GM12878 (cell line): ENCODE data around the gene CIAO2A. TPM values are rescaled to one million over a fixed set of nuclear protein-coding genes. Genes with fewer than 3 reads are reported as not detected.

Source experiments
- ATAC-seq: fragments of 200-7000 bp; cut with Tn5 transposase; 3 replicates; pipeline ENCODE4 v1.9.1; 2020; ENCODE audit warnings: mild to moderate bottlenecking, moderate library complexity
- BruUV-seq: library from RNA; stranded (reverse); fragments of 400-500 nt; replicated peaks from 2 replicates; lab custom pipeline; 2021; lab: Mats Ljungman, UMichigan
- CTCF ChIA-PET: fragments of 300-600 bp; sonication (Branson Sonifier 250); formaldehyde crosslinking; extraction: SDS; loops from one replicate; lab custom pipeline; 2021; ENCODE audit warnings: inconsistent platforms; lab: Yijun Ruan, JAX
- POLR2A ChIA-PET: fragments of 350-600 bp; formaldehyde crosslinking; extraction: SDS; loops from one replicate; lab custom pipeline; 2021; ENCODE audit warnings: inconsistent platforms; lab: Charles Lee
- RAD21 ChIA-PET: fragments of 300-600 bp; sonication (Branson Sonifier 250); formaldehyde crosslinking; loops from one replicate; lab custom pipeline; 2023; ENCODE audit warnings: antibody characterized with exemption; ENCODE audit not compliant: unreplicated experiment; lab: Charles Lee
- SMC1A ChIA-PET: fragments of 300-600 bp; sonication (Branson Sonifier 250); formaldehyde crosslinking; loops from one replicate; lab custom pipeline; 2023; ENCODE audit not compliant: unreplicated experiment, uncharacterized antibody; lab: Charles Lee
- DNase-seq: peaks from one replicate; pipeline ENCODE4 v3.0.0-alpha.2; 2011; ENCODE audit warnings: low read depth, low spot score
- FAIRE-seq: peaks from 3 replicates; lab custom pipeline; 2011; peaks lifted over from hg19 to GRCh38; lab: Jason Lieb, UNC
- H2AFZ ChIP-seq: 2 replicates; pipeline ENCODE4 v1.6.0; 2011; ENCODE audit warnings: low read depth, low read length, control low read depth; ENCODE audit not compliant: control insufficient read depth
- H3K27ac ChIP-seq: 2 replicates; pipeline ENCODE4 v1.5.1; 2011; ENCODE audit warnings: control low read depth; ENCODE audit not compliant: control insufficient read depth, insufficient read depth
- H3K27me3 ChIP-seq, 2 experiments: replicated peaks in 1 of 2; 2 replicates each; pipeline versions ENCODE4 v1.6.0 to v1.6.1; 2011; ENCODE audit warnings: low read length in 1 of 2; ENCODE audit not compliant: control insufficient read depth in 2 of 2, insufficient read depth in 2 of 2
- H3K36me3 ChIP-seq, 2 experiments: 2 replicates each; pipeline ENCODE4 v1.5.1; 2011; ENCODE audit warnings: low read length in 1 of 2; ENCODE audit not compliant: control insufficient read depth in 2 of 2, insufficient read depth in 2 of 2
- H3K4me1 ChIP-seq: 2 replicates; pipeline ENCODE4 v1.6.1; 2011; ENCODE audit warnings: mild to moderate bottlenecking, low read length, moderate library complexity, mixed read lengths; ENCODE audit not compliant: control insufficient read depth, insufficient read depth
- H3K4me2 ChIP-seq: 2 replicates; pipeline ENCODE4 v1.6.0; 2011; ENCODE audit warnings: control low read depth; ENCODE audit not compliant: control insufficient read depth, insufficient read depth
- H3K4me3 ChIP-seq: fragments of 200-600 bp; sonication (generic); 2 replicates; pipeline ENCODE4 v1.5.1; 2016
- H3K79me2 ChIP-seq: 2 replicates; pipeline ENCODE4 v1.6.0; 2011; ENCODE audit warnings: low read length; ENCODE audit not compliant: control insufficient read depth, insufficient read depth
- H3K9ac ChIP-seq: 2 replicates; pipeline ENCODE4 v1.8.0; 2011; ENCODE audit warnings: low read length, control low read depth, mixed read lengths; ENCODE audit not compliant: control insufficient read depth, insufficient read depth
- H3K9me3 ChIP-seq: replicated peaks from 3 replicates; pipeline ENCODE4 v1.5.1; 2011; ENCODE audit warnings: mild to moderate bottlenecking, low read length; ENCODE audit not compliant: control insufficient read depth, insufficient read depth
- H4K20me1 ChIP-seq: 2 replicates; pipeline ENCODE4 v1.6.0; 2011; ENCODE audit not compliant: control insufficient read depth, insufficient read depth
- ATF7 ChIP-seq: fragments of 450-650 bp; IDR thresholded peaks from 2 replicates; pipeline ENCODE4 v1.6.1; 2016; ENCODE audit warnings: low read depth, mild to moderate bottlenecking
- CBFB ChIP-seq: IDR thresholded peaks from 2 replicates; pipeline ENCODE4 v1.6.1; 2016; ENCODE audit warnings: antibody characterized with exemption, low read depth
- CTCF ChIP-seq, 3 experiments: IDR thresholded peaks in 2 of 3; conservative IDR thresholded peaks in 1 of 3; 2 replicates each; pipeline ENCODE4 v1.5.1; 2011; ENCODE audit warnings: low read depth in 3 of 3, low read length in 3 of 3, mild to moderate bottlenecking in 3 of 3, control low read depth in 2 of 3, moderate library complexity in 2 of 3, inconsistent platforms in 1 of 3, mixed read lengths in 1 of 3; ENCODE audit not compliant: control insufficient read depth in 2 of 3, insufficient read depth in 1 of 3; ENCODE audit errors: extremely low read depth in 1 of 3
- IKZF2 ChIP-seq, 2 experiments: fragments of 450-650 bp; IDR thresholded peaks; 2 replicates each; pipeline ENCODE4 v1.6.1; 2017; ENCODE audit warnings: mild to moderate bottlenecking in 2 of 2, moderate library complexity in 2 of 2
- JUNB ChIP-seq: IDR thresholded peaks from 2 replicates; pipeline ENCODE4 v1.6.1; 2016; ENCODE audit warnings: antibody characterized with exemption, mild to moderate bottlenecking
- NBN ChIP-seq: fragments of 450-650 bp; IDR thresholded peaks from 2 replicates; pipeline ENCODE4 v1.6.1; 2016
- NFYA ChIP-seq: IDR thresholded peaks from 2 replicates; pipeline ENCODE4 v1.6.1; 2011; ENCODE audit warnings: low read depth, mild to moderate bottlenecking, low read length, improper control_type of control experiment, borderline replicate concordance
- NR2C1 ChIP-seq: fragments of 450-650 bp; IDR thresholded peaks from 2 replicates; pipeline ENCODE4 v1.6.1; 2017; ENCODE audit warnings: antibody characterized with exemption, mild to moderate bottlenecking, moderate library complexity
- NR2F1 ChIP-seq: fragments of 450-650 bp; conservative IDR thresholded peaks from 2 replicates; pipeline ENCODE4 v1.6.1; 2017; ENCODE audit warnings: mild to moderate bottlenecking
- PAX5 ChIP-seq: IDR thresholded peaks from 2 replicates; pipeline ENCODE4 v1.6.1; 2011; ENCODE audit warnings: low read depth, low read length, borderline replicate concordance
- PRDM15 ChIP-seq: fragments of 450-650 bp; formaldehyde crosslinking; IDR thresholded peaks from 2 replicates; pipeline ENCODE4 v1.4.0; 2020; ENCODE audit warnings: mild to moderate bottlenecking, moderate library complexity
- RAD21 ChIP-seq: IDR thresholded peaks from 2 replicates; pipeline ENCODE4 v1.6.1; 2011; ENCODE audit warnings: mild to moderate bottlenecking, low read depth, low read length, moderate library complexity; ENCODE audit not compliant: insufficient read depth
- RAD51 ChIP-seq: fragments of 450-650 bp; IDR thresholded peaks from 2 replicates; pipeline ENCODE4 v1.6.1; 2016; ENCODE audit warnings: moderate library complexity, mild to moderate bottlenecking, inconsistent platforms
- RFX5 ChIP-seq: IDR thresholded peaks from 2 replicates; pipeline ENCODE4 v1.6.1; 2011; ENCODE audit warnings: low read depth, low read length, improper control_type of control experiment
- RUNX3 ChIP-seq: IDR thresholded peaks from 2 replicates; pipeline ENCODE4 v1.6.1; 2012; ENCODE audit warnings: low read length, inconsistent platforms
- SIN3A ChIP-seq: IDR thresholded peaks from 2 replicates; pipeline ENCODE4 v1.6.1; 2012; ENCODE audit warnings: low read depth, low read length, improper control_type of control experiment
- STAT1 ChIP-seq: fragments of 450-650 bp; conservative IDR thresholded peaks from 2 replicates; pipeline ENCODE4 v1.6.1; 2014; ENCODE audit warnings: antibody characterized with exemption, mild to moderate bottlenecking
- in situ Hi-C: fragments of 300-500 bp; cut with MboI; formaldehyde crosslinking; loops from 9 replicates; pipeline ENCODE4 v1.14.3; 2018; ENCODE audit warnings: mixed read lengths
- intact Hi-C: fragments of 100-400 bp; cut with micrococcal nuclease; formaldehyde crosslinking; loops from one replicate; pipeline ENCODE4 v1.14.2; 2022; ENCODE audit not compliant: unreplicated experiment
- polyA plus RNA-seq, 11 experiments: library from polyadenylated mRNA; depleted of rRNA in 4 of 11; unstranded in 6 of 11; stranded (reverse) in 5 of 11; fragments of >200 nt; fragmentation: Nextera tagmentation in 4 of 11; fragmentation: Illumina TruSeq in 1 of 11; extraction: Ambion mirVana in 4 of 11; extraction: Trizol in 1 of 11; gene quantifications; 1 replicate in 1 of 11; 2 replicates in 10 of 11; pipeline versions ENCODE4 v1.2.1 to v1.2.3, GENCODE V29; 2011 to 2016; ENCODE audit warnings: inconsistent platforms in 2 of 11, missing spikeins in 2 of 11, low read depth in 1 of 11
- total RNA-seq, 4 experiments: library from RNA; depleted of rRNA in 3 of 4; stranded (reverse); fragments of >200 nt in 3 of 4; fragmentation: Illumina TruSeq in 1 of 4; extraction: Trizol in 1 of 4; gene quantifications; 2 replicates each; pipeline versions ENCODE4 v1.2.1 to v1.2.3, GENCODE V29; 2013 to 2021

Gene CIAO2A
- total and polyA plus RNA-seq, 10 of the 15 experiments (the other 5 are each of a cell fraction or from before 2014, with no cell fraction given), result 94.5 to 400 (median 204) TPM

- no peak for DNase-seq
- H4K20me1 ChIP-seq, result no peaks in the 10 kb centered on the region
- intact Hi-C loops, result loop anchor here (10.0 kb wide), 3 partner anchors 293 to 617 kb away; partner anchors contain the start of genes PCLAF, TRIP4 and USP3
- ChIA-PET SMC1A (interaction anchor here (1.0 to 2.5 kb wide), 9 partner anchors 15 to 121 kb away, joined by 3 to 10 read pairs (median 4); no protein-coding TSS in a partner anchor), RAD21 (interaction anchor here (0.6 to 3.3 kb wide), 14 partner anchors 9 to 482 kb away, joined by 3 to 18 read pairs (median 9); partner anchors contain the start of gene PPIB), CTCF (interaction anchor here (0.6 to 7.2 kb wide), 12 partner anchors 10 to 573 kb away, joined by 3 to 73 read pairs (median 5); partner anchors contain the start of gene DAPK2), POLR2A (interaction anchor here (0.7 to 4.2 kb wide), 6 partner anchors 11 to 424 kb away, joined by 3 to 21 read pairs (median 7); partner anchors contain the start of genes PPIB and SNX22)
- peak overlapping the region; percentile 96 for H3K4me3 ChIP-seq
- H3K4me2 ChIP-seq, result peak overlapping the region; percentile 90
- in situ Hi-C loops, result no loop called here
- no peak overlapping the region for H2AFZ ChIP-seq
- no peaks in the 10 kb centered on the region for H3K9me3 ChIP-seq
- peaks cover 2 to 4% of the 10 kb centered on the region in 2 experiments; a peak in 3 of 4 replicates for H3K36me3 ChIP-seq
- H3K9ac ChIP-seq, result peak overlapping the region; percentile 85
- H3K27me3 ChIP-seq, result no peaks in the 10 kb centered on the region
- no peak for FAIRE-seq
- H3K4me1 ChIP-seq, result peaks cover 29% of the 10 kb centered on the region
- H3K27ac ChIP-seq, result peak overlapping the region; percentile 94
- no TSS peak for BruUV-seq
- no peak for ATAC-seq
- peaks cover 81% of the 10 kb centered on the region for H3K79me2 ChIP-seq
- no peak for TF ChIP-seq PRDM15 (CRISPR knock-in tag)
- TF ChIP-seq CBFB, result peak; percentile 58; the same call in 1 of the 2 replicates
- no peak for TF ChIP-seq STAT1
- TF ChIP-seq PAX5, result no peak
- no peak for TF ChIP-seq SIN3A
- TF ChIP-seq RAD51, result 0 out of 2 replicates have a peak, but pooled peaks have one; percentile 12
- peak; percentile 59 for TF ChIP-seq RAD21
- peak; percentile 38; the same call in 1 of the 2 replicates for TF ChIP-seq NBN
- 0 out of 2 replicates have a peak, but pooled peaks have one; percentile 13 for TF ChIP-seq ATF7
- TF ChIP-seq IKZF2 (IDR thresholded peaks at IDR 0.05), result no peak; a peak in 1 of 4 replicates
- 0 out of 2 replicates have a peak, but pooled peaks have one; percentile 25 for TF ChIP-seq NR2C1
- TF ChIP-seq CTCF (IDR thresholded peaks at IDR 0.05 in 2 of 3, conservative IDR thresholded peaks at IDR 0.05 in 1 of 3; ENCODE audit: control insufficient read depth in 2 of 3, extremely low read depth in 1 of 3, insufficient read depth in 1 of 3, low read depth in 3 of 3, low read length in 3 of 3), result peak in 1 of 3 experiments; percentile 46; a peak in 2 of 6 replicates
- TF ChIP-seq JUNB, result no peak
- TF ChIP-seq NR2F1, result peak; percentile 30; the same call in 1 of the 2 replicates
- TF ChIP-seq RFX5, result no peak
- no peak for TF ChIP-seq NFYA
- TF ChIP-seq RUNX3, result peak; percentile 87
These were observed 1.4 kb downstream of the CIAO2A start for GRCh38 chr15:64092075-64092820.
